Panc1 (cell line): ENCODE data around the gene ME1. TPM values are rescaled to one million over a fixed set of nuclear protein-coding genes. Genes with fewer than 3 reads are reported as not detected.

ENCODE experiments used
- ATAC-seq: fragments of 200-7000 bp; cut with Tn5 transposase; 2 replicates; pipeline ENCODE4 v1.9.1; 2020; ENCODE audit warnings: mild to moderate bottlenecking, moderate library complexity
- BruUV-seq: library from RNA; stranded (reverse); fragments of 400-500 nt; replicated peaks from 2 replicates; lab custom pipeline; 2021; lab: Mats Ljungman, UMichigan
- CTCF ChIA-PET: fragments of 300-600 bp; sonication (Branson Sonifier 250); formaldehyde crosslinking; loops from one replicate; lab custom pipeline; 2022; ENCODE audit warnings: antibody characterized with exemption; lab: Charles Lee
- POLR2A ChIA-PET: fragments of 300-600 bp; sonication (Branson Sonifier 250); formaldehyde crosslinking; loops from one replicate; lab custom pipeline; 2022; ENCODE audit warnings: antibody characterized with exemption; lab: Charles Lee
- DNase-seq: peaks from one replicate; pipeline ENCODE4 v3.0.0-alpha.2; 2010; ENCODE audit warnings: low read depth, low spot score
- H3K27ac ChIP-seq: 2 replicates; pipeline ENCODE4 v1.5.1; 2011; ENCODE audit warnings: mild to moderate bottlenecking, low read length, inconsistent platforms
- H3K27me3 ChIP-seq: fragments of 200-500 bp; sonication (Bioruptor generic); 2 replicates; pipeline ENCODE4 v1.6.0; 2014; ENCODE audit warnings: low read length, inconsistent platforms; ENCODE audit not compliant: control insufficient read depth, insufficient read depth
- H3K36me3 ChIP-seq: fragments of 200-500 bp; sonication (Bioruptor generic); 2 replicates; pipeline ENCODE4 v1.5.1; 2014; ENCODE audit warnings: inconsistent platforms, mild to moderate bottlenecking, low read length, moderate library complexity; ENCODE audit not compliant: control insufficient read depth, insufficient read depth
- H3K4me1 ChIP-seq: 2 replicates; pipeline ENCODE4 v1.5.1; 2011; ENCODE audit warnings: inconsistent platforms, mild to moderate bottlenecking, low read length, moderate library complexity; ENCODE audit not compliant: control insufficient read depth, insufficient read depth
- H3K4me3 ChIP-seq, 2 experiments: 2 replicates each; pipeline ENCODE4 v1.5.1; 2011 to 2012; ENCODE audit warnings: low read depth in 2 of 2, low read length in 2 of 2, mild to moderate bottlenecking in 2 of 2, inconsistent platforms in 1 of 2, moderate library complexity in 1 of 2
- H3K9me3 ChIP-seq: fragments of 200-500 bp; sonication (Bioruptor generic); 2 replicates; pipeline ENCODE4 v1.5.1; 2014; ENCODE audit warnings: low read depth, mild to moderate bottlenecking, inconsistent platforms, low read length, moderate library complexity; ENCODE audit not compliant: control insufficient read depth, insufficient read depth
- POLR2AphosphoS5 ChIP-seq: IDR thresholded peaks from 2 replicates; pipeline ENCODE4 v1.6.1; 2012; ENCODE audit warnings: mild to moderate bottlenecking, low read depth, low read length, moderate library complexity
- SIN3A ChIP-seq: IDR thresholded peaks from 2 replicates; pipeline ENCODE4 v1.6.1; 2012; ENCODE audit warnings: low read depth, mild to moderate bottlenecking, low read length, moderate library complexity, borderline replicate concordance; ENCODE audit not compliant: insufficient read depth
- in situ Hi-C: cut with HindIII; loops from 2 replicates; pipeline ENCODE4 v1.10.0; 2016; ENCODE audit warnings: low sequenced_read_pairs, low pct_unique_long_range_greater_than_20kb
- intact Hi-C: fragments of 100-400 bp; cut with micrococcal nuclease; formaldehyde crosslinking; loops from one replicate; pipeline ENCODE4 v1.10.0; 2022; ENCODE audit not compliant: unreplicated experiment
- total RNA-seq: library from RNA; stranded (reverse); gene quantifications from one replicate; pipeline ENCODE4 v1.2.1, GENCODE V29; 2021; ENCODE audit not compliant: unreplicated experiment
- TF ChIP-seq, protein P1 (sequence below), 2 experiments: IDR thresholded peaks; 2 replicates each; pipeline ENCODE4 v1.6.1; 2011 to 2012; ENCODE audit warnings: low read depth in 2 of 2, control low read depth in 1 of 2, low read length in 1 of 2, mild to moderate bottlenecking in 1 of 2, moderate library complexity in 1 of 2; ENCODE audit not compliant: insufficient read depth in 1 of 2
- TF ChIP-seq, protein P2 (sequence below): fragments of 450-650 bp; IDR thresholded peaks from 2 replicates; pipeline ENCODE4 v1.5.1; 2017; ENCODE audit warnings: mild to moderate bottlenecking

Gene ME1
- total RNA-seq, 1 experiment from 2014 or later, result 19.7 TPM

DNA sequence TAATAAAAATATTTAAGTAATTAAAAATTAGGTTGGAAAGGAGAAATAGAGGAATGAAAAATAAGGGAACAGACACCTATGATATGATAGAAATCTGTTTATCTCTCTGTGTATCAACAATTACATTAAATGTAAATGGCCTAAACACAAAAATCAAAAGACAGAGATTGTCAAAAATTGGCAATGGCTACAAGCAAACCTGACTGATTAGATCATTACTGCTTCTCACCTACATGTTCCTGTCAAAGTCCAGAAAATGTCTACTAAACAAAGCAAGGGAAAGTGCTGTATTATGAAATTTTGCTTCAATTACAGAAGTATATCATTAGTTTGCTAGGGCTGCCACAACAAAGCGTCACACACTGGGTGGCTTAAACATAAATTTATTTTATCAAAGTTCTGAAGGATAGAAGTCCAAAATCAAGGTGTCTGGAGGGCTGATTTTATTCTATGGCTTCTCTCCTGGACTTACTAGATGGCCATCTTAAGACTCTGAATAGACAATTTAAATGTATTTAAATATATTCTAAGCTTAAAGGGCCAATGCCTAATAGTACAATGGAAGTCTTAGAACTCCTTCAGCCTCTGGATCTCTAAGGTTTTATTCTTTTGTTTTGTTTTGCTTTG is 6.3 kb downstream of the ME1 start:
- no peak for TF ChIP-seq POLR2AphosphoS5
- TF ChIP-seq, protein P1, sequence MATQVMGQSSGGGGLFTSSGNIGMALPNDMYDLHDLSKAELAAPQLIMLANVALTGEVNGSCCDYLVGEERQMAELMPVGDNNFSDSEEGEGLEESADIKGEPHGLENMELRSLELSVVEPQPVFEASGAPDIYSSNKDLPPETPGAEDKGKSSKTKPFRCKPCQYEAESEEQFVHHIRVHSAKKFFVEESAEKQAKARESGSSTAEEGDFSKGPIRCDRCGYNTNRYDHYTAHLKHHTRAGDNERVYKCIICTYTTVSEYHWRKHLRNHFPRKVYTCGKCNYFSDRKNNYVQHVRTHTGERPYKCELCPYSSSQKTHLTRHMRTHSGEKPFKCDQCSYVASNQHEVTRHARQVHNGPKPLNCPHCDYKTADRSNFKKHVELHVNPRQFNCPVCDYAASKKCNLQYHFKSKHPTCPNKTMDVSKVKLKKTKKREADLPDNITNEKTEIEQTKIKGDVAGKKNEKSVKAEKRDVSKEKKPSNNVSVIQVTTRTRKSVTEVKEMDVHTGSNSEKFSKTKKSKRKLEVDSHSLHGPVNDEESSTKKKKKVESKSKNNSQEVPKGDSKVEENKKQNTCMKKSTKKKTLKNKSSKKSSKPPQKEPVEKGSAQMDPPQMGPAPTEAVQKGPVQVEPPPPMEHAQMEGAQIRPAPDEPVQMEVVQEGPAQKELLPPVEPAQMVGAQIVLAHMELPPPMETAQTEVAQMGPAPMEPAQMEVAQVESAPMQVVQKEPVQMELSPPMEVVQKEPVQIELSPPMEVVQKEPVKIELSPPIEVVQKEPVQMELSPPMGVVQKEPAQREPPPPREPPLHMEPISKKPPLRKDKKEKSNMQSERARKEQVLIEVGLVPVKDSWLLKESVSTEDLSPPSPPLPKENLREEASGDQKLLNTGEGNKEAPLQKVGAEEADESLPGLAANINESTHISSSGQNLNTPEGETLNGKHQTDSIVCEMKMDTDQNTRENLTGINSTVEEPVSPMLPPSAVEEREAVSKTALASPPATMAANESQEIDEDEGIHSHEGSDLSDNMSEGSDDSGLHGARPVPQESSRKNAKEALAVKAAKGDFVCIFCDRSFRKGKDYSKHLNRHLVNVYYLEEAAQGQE (IDR thresholded peaks at IDR 0.05; ENCODE audit: insufficient read depth in 1 of 2, low read depth in 2 of 2, low read length in 1 of 2), result no peak
- no peak for ATAC-seq
- H3K4me1 ChIP-seq, result peaks cover 3% of the 10 kb centered on the region; the same call in 1 of the 2 replicates
- no peak overlapping the region for H3K27ac ChIP-seq
- no peaks in the 10 kb centered on the region for H3K36me3 ChIP-seq
- no TSS peak for BruUV-seq
- no peak overlapping the region for H3K4me3 ChIP-seq
- peaks cover 8% of the 10 kb centered on the region; the same call in 1 of the 2 replicates for H3K9me3 ChIP-seq
- ChIA-PET CTCF (no interaction called here), POLR2A (no interaction called here)
- in situ Hi-C loops, result no loop called here
- intact Hi-C loops, result no loop called here
- DNase-seq, result no peak
- H3K27me3 ChIP-seq, result no peaks in the 10 kb centered on the region

DNA sequence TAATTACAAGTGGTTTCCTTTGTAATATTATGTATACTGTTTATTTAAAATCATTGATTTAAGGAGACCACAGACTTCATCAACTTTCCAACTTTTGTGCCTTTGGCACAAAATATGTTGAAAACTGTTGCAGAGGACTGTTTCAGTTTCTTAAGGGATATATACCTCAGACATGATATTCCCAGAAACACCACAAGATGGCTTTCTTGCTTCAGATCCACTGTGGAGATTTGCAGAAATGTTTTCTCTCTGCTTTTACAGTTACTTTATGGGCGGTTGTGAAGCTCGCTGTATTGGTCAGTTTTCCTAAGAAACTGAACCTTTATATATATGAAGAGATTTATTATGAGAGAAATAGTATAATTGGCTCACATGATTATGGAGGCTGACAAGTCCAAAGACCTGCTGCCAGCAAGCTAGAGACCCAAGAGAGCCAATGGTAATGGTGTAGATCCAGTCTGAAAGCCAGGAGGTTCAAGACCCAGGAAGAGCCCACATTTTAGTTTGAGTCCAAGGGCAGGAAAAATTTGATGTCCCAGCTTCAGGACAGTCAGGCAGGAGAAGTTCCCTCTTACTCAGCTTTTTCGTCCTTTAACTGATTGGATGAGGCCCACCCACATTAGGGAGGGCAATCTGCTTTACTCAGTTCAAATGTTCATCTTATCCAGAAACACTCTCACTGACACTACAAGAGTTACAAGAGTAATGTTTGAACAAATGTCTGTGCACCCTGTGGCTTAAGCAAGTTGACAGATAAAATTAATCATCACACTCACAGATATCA is 12.8 kb downstream of the ME1 start:
- in situ Hi-C loops, result no loop called here

More for the DNA sequence above, 12.8 kb downstream of the ME1 start:
- Histone ChIP-seq H3K4me3 (no peak overlapping the region), H3K27ac (no peak overlapping the region), H3K36me3 (no peaks in the 10 kb centered on the region), H3K4me1 (no peaks in the 10 kb centered on the region), H3K27me3 (no peaks in the 10 kb centered on the region), H3K9me3 (no peaks in the 10 kb centered on the region)
- no TSS peak for BruUV-seq
- ChIA-PET CTCF (interaction anchor here (0.5 to 1.7 kb wide), 4 partner anchors 94 to 336 kb away, joined by 3 to 8 read pairs (median 4); partner anchors contain the start of gene PRSS35), POLR2A (no interaction called here)
- DNase-seq, result peak; percentile 32
- intact Hi-C loops, result loop anchor here (1.0 to 10.0 kb wide), 3 partner anchors 96 to 353 kb away; partner anchors contain the start of genes DOP1A and UBE3D
- ATAC-seq, result peak; percentile 92
- TF ChIP-seq, protein P2, sequence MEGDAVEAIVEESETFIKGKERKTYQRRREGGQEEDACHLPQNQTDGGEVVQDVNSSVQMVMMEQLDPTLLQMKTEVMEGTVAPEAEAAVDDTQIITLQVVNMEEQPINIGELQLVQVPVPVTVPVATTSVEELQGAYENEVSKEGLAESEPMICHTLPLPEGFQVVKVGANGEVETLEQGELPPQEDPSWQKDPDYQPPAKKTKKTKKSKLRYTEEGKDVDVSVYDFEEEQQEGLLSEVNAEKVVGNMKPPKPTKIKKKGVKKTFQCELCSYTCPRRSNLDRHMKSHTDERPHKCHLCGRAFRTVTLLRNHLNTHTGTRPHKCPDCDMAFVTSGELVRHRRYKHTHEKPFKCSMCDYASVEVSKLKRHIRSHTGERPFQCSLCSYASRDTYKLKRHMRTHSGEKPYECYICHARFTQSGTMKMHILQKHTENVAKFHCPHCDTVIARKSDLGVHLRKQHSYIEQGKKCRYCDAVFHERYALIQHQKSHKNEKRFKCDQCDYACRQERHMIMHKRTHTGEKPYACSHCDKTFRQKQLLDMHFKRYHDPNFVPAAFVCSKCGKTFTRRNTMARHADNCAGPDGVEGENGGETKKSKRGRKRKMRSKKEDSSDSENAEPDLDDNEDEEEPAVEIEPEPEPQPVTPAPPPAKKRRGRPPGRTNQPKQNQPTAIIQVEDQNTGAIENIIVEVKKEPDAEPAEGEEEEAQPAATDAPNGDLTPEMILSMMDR, result peak; percentile 71; the same call in 1 of the 2 replicates
- TF ChIP-seq SIN3A (no peak), POLR2AphosphoS5 (no peak)
